C4-2B (cell line): ENCODE data around the gene TGFBI.

ENCODE experiments used
- ZFX ChIP-seq: fragments of 450-650 bp; IDR thresholded peaks from 2 replicates; pipeline ENCODE4 v1.6.1; 2017
- TF ChIP-seq, protein P1 (sequence below): fragments of 450-650 bp; conservative IDR thresholded peaks from 2 replicates; pipeline ENCODE4 v1.5.1; 2017; ENCODE audit warnings: mild to moderate bottlenecking

DNA sequence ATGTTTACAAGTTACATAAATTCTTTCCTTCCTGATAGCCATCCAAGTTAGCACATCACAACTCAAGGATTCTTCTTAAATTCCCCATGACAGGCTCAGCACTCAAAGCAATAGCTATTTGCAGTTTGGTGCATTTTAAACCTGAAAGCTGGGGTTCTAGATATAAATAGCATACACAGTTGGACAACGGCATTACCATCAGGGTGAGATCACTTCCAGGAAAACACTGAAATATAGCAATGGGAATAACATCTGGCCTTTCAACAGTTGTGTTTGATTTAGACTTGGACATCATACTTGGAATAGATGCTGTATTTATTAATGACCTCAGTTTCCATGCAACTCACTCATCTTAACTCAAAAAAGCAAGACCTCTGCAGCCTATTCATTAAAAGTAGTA is 49.3 kb upstream of the TGFBI start:
- TF ChIP-seq, protein P1, sequence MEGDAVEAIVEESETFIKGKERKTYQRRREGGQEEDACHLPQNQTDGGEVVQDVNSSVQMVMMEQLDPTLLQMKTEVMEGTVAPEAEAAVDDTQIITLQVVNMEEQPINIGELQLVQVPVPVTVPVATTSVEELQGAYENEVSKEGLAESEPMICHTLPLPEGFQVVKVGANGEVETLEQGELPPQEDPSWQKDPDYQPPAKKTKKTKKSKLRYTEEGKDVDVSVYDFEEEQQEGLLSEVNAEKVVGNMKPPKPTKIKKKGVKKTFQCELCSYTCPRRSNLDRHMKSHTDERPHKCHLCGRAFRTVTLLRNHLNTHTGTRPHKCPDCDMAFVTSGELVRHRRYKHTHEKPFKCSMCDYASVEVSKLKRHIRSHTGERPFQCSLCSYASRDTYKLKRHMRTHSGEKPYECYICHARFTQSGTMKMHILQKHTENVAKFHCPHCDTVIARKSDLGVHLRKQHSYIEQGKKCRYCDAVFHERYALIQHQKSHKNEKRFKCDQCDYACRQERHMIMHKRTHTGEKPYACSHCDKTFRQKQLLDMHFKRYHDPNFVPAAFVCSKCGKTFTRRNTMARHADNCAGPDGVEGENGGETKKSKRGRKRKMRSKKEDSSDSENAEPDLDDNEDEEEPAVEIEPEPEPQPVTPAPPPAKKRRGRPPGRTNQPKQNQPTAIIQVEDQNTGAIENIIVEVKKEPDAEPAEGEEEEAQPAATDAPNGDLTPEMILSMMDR = no peak
- TF ChIP-seq ZFX = no peak
